Effector CD4-positive, alpha-beta T cell (primary cell): ENCODE measurements around the gene WWP2.
"Not testable (repeated sequence)": the region's sequence is repeated elsewhere in the genome, so short reads cannot be mapped to it uniquely, and the experiment has no call there.

ENCODE experiments used
- DNase-seq: peaks from one replicate; pipeline ENCODE4 v3.0.0-alpha.2; 2020

The WWP2 gene

GRCh38 chr16:69951672-69952031 lies 189.5 kb downstream of the WWP2 start:
- DNase-seq = not testable (repeated sequence)

GRCh38 chr16:69952116-69952515 lies 190.0 kb downstream of the WWP2 start:
- DNase-seq = not testable (repeated sequence)

- not testable (repeated sequence) for DNase-seq
Observed at GRCh38 chr16:69952572-69953355, 190.6 kb downstream of the WWP2 start.

DNA sequence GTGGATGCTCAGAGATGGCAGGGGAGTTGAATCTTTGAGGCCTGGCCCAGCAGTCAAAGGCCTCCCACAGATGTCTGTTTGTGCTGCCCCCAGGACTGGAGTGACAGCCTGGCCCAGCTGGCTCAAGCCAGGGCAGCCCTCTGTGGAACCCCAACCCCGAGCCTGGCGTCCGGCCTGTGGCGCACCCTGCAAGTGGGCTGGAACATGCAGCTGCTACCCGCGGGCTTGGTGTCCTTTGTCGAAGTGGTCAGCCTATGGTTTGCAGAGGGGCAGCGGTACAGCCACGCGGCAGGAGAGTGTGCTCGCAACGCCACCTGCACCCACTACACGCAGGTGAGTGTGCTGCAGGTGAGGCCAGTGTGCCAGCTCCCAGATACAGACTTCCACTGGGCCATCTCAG lies 192.1 kb downstream of the WWP2 start:
- not testable (repeated sequence) for DNase-seq

- DNase-seq = not testable (repeated sequence)
Observed at GRCh38 chr16:69963312-69963711, 201.2 kb downstream of the WWP2 start.

DNA sequence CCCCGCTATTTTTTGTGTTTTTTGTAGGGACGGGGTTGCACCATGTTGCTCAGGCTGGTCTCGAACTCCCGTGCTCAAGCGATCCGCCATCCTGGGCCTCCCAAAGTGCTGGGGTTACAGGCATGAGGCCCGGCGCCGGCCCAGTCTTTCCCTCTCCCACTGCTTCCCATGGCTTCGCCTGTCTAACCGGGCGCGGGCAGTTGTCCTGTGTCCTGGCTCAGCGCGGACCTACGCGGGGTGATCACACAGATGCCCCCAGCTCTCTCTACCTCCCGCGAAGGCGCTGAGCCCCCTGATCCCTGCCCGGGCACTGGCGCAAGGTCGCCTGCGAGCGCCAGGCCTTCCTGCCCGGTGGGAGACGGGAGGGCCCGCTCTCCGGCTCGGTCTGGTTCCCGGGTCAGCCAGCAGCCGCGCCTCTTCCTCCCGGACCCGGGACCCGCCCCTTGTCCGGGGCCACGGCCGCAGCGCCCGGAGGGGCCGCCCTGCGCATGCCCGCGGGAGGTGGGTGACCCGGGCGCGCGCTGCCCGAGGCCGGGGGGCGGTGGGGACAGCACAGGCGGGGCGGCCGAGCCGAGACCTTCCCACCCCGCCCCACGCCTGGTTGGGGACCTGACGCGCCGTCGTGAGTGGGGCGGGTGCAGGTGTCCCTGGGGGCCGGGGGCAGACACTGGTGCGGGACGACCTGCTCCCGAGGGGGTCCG lies 203.0 kb downstream of the WWP2 start:
- not testable (repeated sequence) for DNase-seq

- DNase-seq = not testable (repeated sequence)
Observed at GRCh38 chr16:69965661-69966054, 203.5 kb downstream of the WWP2 start.

GRCh38 chr16:69967688-69968087 lies 205.6 kb downstream of the WWP2 start:
- DNase-seq = not testable (repeated sequence)

- not testable (repeated sequence) for DNase-seq
Observed at GRCh38 chr16:69968125-69968524, 206.0 kb downstream of the WWP2 start.

GRCh38 chr16:69969657-69970056 lies 207.5 kb downstream of the WWP2 start:
- DNase-seq = not testable (repeated sequence)

GRCh38 chr16:69972120-69972519 lies 210.0 kb downstream of the WWP2 start:
- DNase-seq = not testable (repeated sequence)

- DNase-seq = not testable (repeated sequence)
Observed at GRCh38 chr16:69972935-69973334, 210.8 kb downstream of the WWP2 start.

DNA sequence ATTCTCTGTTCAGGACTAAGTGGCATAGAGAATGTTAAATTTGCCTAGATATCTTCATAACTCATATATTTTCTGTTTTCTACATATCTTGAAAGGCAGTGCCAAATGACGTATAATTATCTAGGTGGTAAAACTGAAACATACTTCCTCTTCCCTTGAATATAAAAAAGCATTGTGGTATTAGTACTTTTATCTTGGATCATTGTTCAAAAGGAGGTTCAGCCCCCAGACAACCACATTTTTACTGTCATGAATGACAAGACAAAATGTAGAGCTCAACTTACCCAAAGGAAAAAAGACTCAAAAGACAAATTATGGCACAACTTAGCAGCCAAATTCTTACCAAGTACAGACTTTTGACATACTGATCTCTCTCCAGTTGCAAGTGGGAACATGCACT lies 223.1 kb downstream of the WWP2 start:
- not testable (repeated sequence) for DNase-seq
